Spleen (tissue), 11 donors: Measurements from ENCODE around the gene CGB5. TPM values are rescaled to one million over a fixed set of nuclear protein-coding genes. Genes with fewer than 3 reads are reported as not detected.
"Not testable (repeated sequence)": the region's sequence is repeated elsewhere in the genome, so short reads cannot be mapped to it uniquely, and the experiment has no call there.

Experiments used
- DNase-seq: peaks from one replicate; pipeline ENCODE4 v3.0.0-alpha.2; 2020
- H3K27ac ChIP-seq, 8 donors: fragments of 200-600 bp; sonication (generic) in 7 of 8; 1 replicate in 4 of 8; 2 replicates in 4 of 8; pipeline versions ENCODE4 v1.5.0 to v1.8.0; 2016 to 2021; ENCODE audit warnings: inconsistent platforms in 4 of 8, mild to moderate bottlenecking in 4 of 8, moderate library complexity in 1 of 8
- H3K27me3 ChIP-seq, 7 donors: fragments of 200-600 bp; sonication (generic) in 6 of 7; replicated peaks in 1 of 7; 1 replicate in 4 of 7; 2 replicates in 3 of 7; pipeline versions ENCODE4 v1.5.0 to v1.8.0; 2016 to 2021; ENCODE audit warnings: inconsistent platforms in 3 of 7, mild to moderate bottlenecking in 1 of 7
- H3K36me3 ChIP-seq, 6 donors: fragments of 200-600 bp; sonication (generic) in 5 of 6; 1 replicate in 4 of 6; 2 replicates in 2 of 6; pipeline versions ENCODE4 v1.5.0 to v1.8.0; 2016 to 2021; ENCODE audit warnings: inconsistent platforms in 2 of 6
- H3K4me1 ChIP-seq, 6 donors: fragments of 200-600 bp; sonication (generic) in 5 of 6; 1 replicate in 3 of 6; 2 replicates in 3 of 6; pipeline versions ENCODE4 v1.5.0 to v1.8.0; 2016 to 2021; ENCODE audit warnings: inconsistent platforms in 3 of 6
- H3K4me3 ChIP-seq, 8 donors: fragments of 200-600 bp; sonication (generic) in 7 of 8; 1 replicate in 4 of 8; 2 replicates in 4 of 8; pipeline versions ENCODE4 v1.5.0 to v1.8.0; 2016 to 2021; ENCODE audit warnings: inconsistent platforms in 4 of 8, mild to moderate bottlenecking in 4 of 8, moderate library complexity in 2 of 8
- H3K9me3 ChIP-seq, 8 donors: fragments of 200-600 bp; sonication (generic) in 7 of 8; 1 replicate in 4 of 8; 2 replicates in 4 of 8; pipeline versions ENCODE4 v1.5.0 to v1.8.0; 2016 to 2021; ENCODE audit warnings: inconsistent platforms in 4 of 8
- CTCF ChIP-seq, 11 experiments: fragments of 200-600 bp in 7 of 11; fragments of 450-650 bp in 4 of 11; sonication (generic) in 4 of 11; IDR thresholded peaks in 8 of 11; conservative IDR thresholded peaks in 3 of 11; 1 replicate in 7 of 11; 2 replicates in 4 of 11; pipeline versions ENCODE4 v1.4.0 to v1.8.0; 2016 to 2021; ENCODE audit warnings: antibody characterized with exemption in 11 of 11, inconsistent platforms in 4 of 11, mild to moderate bottlenecking in 1 of 11
- POLR2A ChIP-seq, 3 donors: fragments of 450-650 bp; IDR thresholded peaks; one replicate each; pipeline ENCODE4 v1.5.1; 2017; ENCODE audit warnings: antibody characterized with exemption in 3 of 3, mild to moderate bottlenecking in 1 of 3
- POLR2AphosphoS5 ChIP-seq, 3 donors: sonication (generic); formaldehyde crosslinking; IDR thresholded peaks; one replicate each; pipeline ENCODE4 v1.5.1; 2017; ENCODE audit warnings: antibody characterized with exemption in 3 of 3
- WGBS, 5 donors: extraction: QIAGEN DNeasy Blood & Tissue Kit in 3 of 5; methylation state at CpG; one replicate each; pipeline versions ENCODE4 v1.1.5 to v1.1.7; 2013 to 2018; 5-methylcytosine and 5-hydroxymethylcytosine counted together
- intact Hi-C: fragments of 100-400 bp; cut with DNase I; formaldehyde crosslinking; loops from one replicate; pipeline ENCODE4 v1.15.0; 2023; ENCODE audit warnings: low total_unique reads
- polyA plus RNA-seq, 3 donors: library from polyadenylated mRNA; stranded (reverse); fragments of 200-250 nt; gene quantifications; one replicate each; pipeline ENCODE4 v1.2.1, GENCODE V29; 2013
- total RNA-seq, 7 donors: library from RNA; depleted of rRNA in 3 of 7; stranded (reverse); fragments of >200 nt in 3 of 7; fragmentation: NEBNext Ultra II Directional in 4 of 7; extraction: Animal tissue kit (Norgen Biotek cat#: 25700) in 4 of 7; gene quantifications; one replicate each; pipeline versions ENCODE4 v1.1.0 to v1.2.1, GENCODE V29; 2016 to 2021
- donor health status: healthy with polysubstance abuse.
- donor health status: DM: no; HTN: no; CAD: no; lungs with moderate emphysema.
- donor health status: DM: no; HTN: no; CAD: no.
- donor health status: Bipolar disorder and iron deficiency.
- donor health status: healthy.
- donor health status: DM: no; HTN: no; CAD: no.
- donor health status: DM: yes; HTN: yes; CAD: no.

CGB5 gene
- total and polyA plus RNA-seq, 10 donors: not detected

- TF ChIP-seq POLR2A (IDR thresholded peaks at IDR 0.05): no peak
- no peak for TF ChIP-seq POLR2AphosphoS5 (IDR thresholded peaks at IDR 0.05)
- no peak for TF ChIP-seq CTCF (IDR thresholded peaks at IDR 0.05 in 8 of 11, conservative IDR thresholded peaks at IDR 0.05 in 3 of 11)
- intact Hi-C loops: no loop called here
- no peak overlapping the region for H3K4me3 ChIP-seq
- no peaks in the 10 kb centered on the region for H3K9me3 ChIP-seq
- H3K36me3 ChIP-seq: no peaks in the 10 kb centered on the region
- WGBS, 5 donors: 88 to 90% (median 89%) methylated on average over 9 of the region's 9 CpGs
- peaks cover 0 to 34% (median 7%) of the 10 kb centered on the region in 7 donors for H3K27me3 ChIP-seq
- DNase-seq: no peak
- H3K4me1 ChIP-seq: peaks cover 4 to 32% (median 25%) of the 10 kb centered on the region in 6 donors
- no peak overlapping the region for H3K27ac ChIP-seq
These were observed 21.5 kb upstream of the CGB5 start for GRCh38 chr19:49022116-49022515.

DNA sequence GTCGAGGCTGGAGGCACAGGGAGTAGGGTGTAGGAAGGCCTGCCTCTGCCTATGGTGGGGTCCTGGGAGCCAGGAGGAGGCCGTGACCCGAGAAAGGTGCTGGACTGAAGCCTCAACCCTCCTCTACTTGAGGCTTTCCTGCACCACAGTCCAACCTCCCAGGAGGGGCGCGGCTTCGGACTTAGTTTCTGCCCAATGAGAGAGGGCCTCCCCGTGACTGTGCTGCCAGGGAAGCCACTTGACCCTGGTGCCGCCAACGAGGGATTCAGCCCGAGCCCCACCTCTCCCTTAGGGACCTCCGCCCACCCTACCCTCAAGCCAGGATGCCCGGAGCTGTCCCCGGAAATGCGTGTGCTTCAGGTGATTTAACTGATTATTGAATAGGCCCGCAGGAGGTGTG lies 19.4 kb upstream of the CGB5 start, which contains the start of gene CGB3:
Gene CGB3 (minus strand): TSS at position 101 of the 400 bp plus-strand sequence. CDS start 362 bp downstream, outside the sequence.
- H3K27ac ChIP-seq, intact Hi-C loops, H3K4me3 ChIP-seq, DNase-seq, H3K9me3 ChIP-seq, H3K36me3 ChIP-seq: not testable (repeated sequence)
- H3K4me1 ChIP-seq: peaks cover 0 to 12% (median 6%) of the 10 kb centered on the region in 6 donors
- whole genome bisulfite sequencing, 5 donors: 62 to 70% (median 67%) methylated on average over 9 to 13 of the region's 15 CpGs
- peaks cover 0 to 16% (median 5%) of the 10 kb centered on the region in 7 donors for H3K27me3 ChIP-seq

DNA sequence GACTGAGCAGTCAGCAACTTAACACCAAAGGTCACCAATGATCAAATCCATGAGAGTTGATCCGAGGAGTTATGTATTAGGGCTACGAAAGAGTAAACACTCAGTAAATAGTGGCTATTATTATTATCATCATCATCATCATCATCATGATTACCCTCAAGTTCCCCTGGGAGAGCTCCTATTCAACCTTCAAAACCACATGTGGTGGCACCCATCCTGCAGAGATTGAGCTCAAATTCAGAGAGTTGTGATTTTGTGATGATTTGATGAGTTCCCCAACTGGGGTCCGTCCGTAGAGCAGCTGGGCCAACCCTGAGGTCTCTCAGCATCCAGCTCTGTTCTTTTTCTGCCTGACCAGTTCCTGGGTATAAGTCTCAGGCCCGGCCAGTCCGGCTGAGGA lies 18.6 kb upstream of the CGB5 start:
- H3K27me3 ChIP-seq, H3K4me3 ChIP-seq, H3K9me3 ChIP-seq, H3K27ac ChIP-seq, intact Hi-C loops, H3K4me1 ChIP-seq, H3K36me3 ChIP-seq, DNase-seq: not testable (repeated sequence)
- 78 to 100% (median 91%) methylated on average over 1 to 4 of the region's 6 CpGs for WGBS, 5 donors

DNA sequence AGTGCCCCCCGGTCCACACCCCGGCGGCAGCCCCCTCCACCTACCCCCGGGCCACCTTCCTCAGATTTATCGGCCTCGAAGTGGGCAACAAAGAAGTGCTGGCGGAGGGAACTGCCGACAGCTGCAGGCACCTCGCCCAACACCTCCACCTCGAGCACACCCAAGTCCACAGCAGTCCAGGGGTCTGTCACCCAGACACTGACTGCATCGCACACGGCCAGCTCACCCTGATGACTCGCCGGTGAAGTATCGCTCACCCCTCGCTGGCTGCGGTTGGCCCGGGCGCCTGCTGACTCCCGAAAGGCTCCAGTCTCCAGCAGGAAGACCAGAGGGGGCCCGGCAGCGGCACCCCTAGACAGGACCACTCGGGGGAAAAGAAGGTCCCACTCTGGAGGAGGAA lies 18.0 kb upstream of the CGB5 start:
- H3K36me3 ChIP-seq, H3K4me1 ChIP-seq, H3K27ac ChIP-seq, H3K9me3 ChIP-seq, DNase-seq, intact Hi-C loops, H3K27me3 ChIP-seq, H3K4me3 ChIP-seq: not testable (repeated sequence)
- 87 to 91% (median 89%) methylated on average over 14 to 23 of the region's 23 CpGs for WGBS, 5 donors

DNA sequence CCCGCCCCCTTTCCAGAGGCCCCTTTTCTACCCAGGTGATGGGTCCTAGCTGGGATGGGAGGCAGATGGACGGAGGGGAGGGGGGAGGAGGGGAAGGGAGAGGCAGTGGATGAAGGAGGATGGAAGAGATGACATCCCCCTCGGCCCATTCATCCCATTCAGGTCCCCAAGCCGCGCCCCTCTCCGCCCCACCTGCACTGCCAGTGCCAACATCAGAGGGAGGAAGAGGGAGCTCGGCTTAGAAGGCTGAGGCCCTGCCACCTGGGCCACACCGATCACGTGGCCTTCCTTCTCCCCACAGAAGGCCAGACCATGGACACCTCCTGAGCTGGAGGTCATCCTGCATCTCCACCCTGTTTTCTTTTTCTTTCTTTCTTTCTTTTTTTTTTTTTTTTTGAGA lies 15.0 kb upstream of the CGB5 start:
- H3K27me3 ChIP-seq, intact Hi-C loops, H3K4me3 ChIP-seq, H3K4me1 ChIP-seq, H3K27ac ChIP-seq, H3K36me3 ChIP-seq, H3K9me3 ChIP-seq, DNase-seq: not testable (repeated sequence)
- 78 to 86% (median 85%) methylated on average over 3 to 9 of the region's 9 CpGs for WGBS, 5 donors

GRCh38 chr19:49029749-49030148 lies 13.9 kb upstream of the CGB5 start:
- H3K27me3 ChIP-seq, H3K36me3 ChIP-seq, DNase-seq, intact Hi-C loops, H3K27ac ChIP-seq, H3K4me3 ChIP-seq, H3K9me3 ChIP-seq, H3K4me1 ChIP-seq: not testable (repeated sequence)
- WGBS, 5 donors: 87 to 93% (median 91%) methylated on average over 12 to 14 of the region's 14 CpGs

DNA sequence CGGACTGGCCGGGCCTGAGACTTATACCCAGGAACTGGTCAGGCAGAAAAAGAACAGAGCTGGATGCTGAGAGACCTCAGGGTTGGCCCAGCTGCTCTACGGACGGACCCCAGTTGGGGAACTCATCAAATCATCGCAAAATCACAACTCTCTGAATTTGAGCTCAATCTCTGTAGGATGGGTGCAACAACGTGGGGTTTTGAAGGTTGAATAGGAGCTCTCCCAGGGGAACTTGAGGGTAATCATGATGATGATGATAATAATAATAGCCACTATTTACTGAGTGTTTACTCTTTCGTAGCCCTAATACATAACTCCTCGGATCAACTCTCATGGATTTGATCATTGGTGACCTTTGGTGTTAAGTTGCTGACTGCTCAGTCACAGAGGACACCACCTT lies 13.3 kb upstream of the CGB5 start:
- H3K9me3 ChIP-seq, DNase-seq, H3K27ac ChIP-seq, H3K4me1 ChIP-seq, H3K36me3 ChIP-seq, intact Hi-C loops, H3K4me3 ChIP-seq: not testable (repeated sequence)
- 86 to 100% (median 91%) methylated on average over 3 to 6 of the region's 8 CpGs for WGBS, 5 donors
- H3K27me3 ChIP-seq: peaks cover 0 to 13% (median 5%) of the 10 kb centered on the region in 7 donors
